ENCODE data around the gene ANTXRL.
A peak's percentile ranks its signal among the peaks of the same experiment; 100 is the strongest.
"Not testable (repeated sequence)": the region's sequence is repeated elsewhere in the genome, so short reads cannot be mapped to it uniquely, and the experiment has no call there.

DNA sequence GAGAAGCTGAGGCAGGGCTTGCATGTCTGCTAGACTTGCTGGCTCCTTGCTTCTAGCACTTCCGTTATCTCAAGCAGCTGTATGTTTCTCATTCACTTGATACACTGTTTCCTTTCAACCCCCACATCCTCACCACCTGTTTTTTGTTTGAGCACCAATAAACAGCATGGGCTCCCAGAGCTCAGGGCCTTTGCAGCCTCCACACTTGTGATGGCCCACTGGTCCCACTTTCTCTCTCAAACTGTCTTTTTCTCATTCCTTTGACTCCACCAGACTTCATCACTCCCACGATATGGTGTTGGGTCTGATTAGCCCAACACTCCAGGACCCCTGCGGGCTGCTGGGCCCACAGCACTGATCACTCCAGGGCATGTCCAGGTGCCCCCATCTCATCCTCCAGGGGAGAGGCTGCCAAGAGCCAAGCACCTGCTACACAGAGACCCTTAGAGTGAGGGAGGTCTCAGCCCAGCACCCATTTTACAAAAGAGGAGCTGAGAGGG lies 17.2 kb upstream of the ANTXRL start:
- TF ChIP-seq, protein P1, sequence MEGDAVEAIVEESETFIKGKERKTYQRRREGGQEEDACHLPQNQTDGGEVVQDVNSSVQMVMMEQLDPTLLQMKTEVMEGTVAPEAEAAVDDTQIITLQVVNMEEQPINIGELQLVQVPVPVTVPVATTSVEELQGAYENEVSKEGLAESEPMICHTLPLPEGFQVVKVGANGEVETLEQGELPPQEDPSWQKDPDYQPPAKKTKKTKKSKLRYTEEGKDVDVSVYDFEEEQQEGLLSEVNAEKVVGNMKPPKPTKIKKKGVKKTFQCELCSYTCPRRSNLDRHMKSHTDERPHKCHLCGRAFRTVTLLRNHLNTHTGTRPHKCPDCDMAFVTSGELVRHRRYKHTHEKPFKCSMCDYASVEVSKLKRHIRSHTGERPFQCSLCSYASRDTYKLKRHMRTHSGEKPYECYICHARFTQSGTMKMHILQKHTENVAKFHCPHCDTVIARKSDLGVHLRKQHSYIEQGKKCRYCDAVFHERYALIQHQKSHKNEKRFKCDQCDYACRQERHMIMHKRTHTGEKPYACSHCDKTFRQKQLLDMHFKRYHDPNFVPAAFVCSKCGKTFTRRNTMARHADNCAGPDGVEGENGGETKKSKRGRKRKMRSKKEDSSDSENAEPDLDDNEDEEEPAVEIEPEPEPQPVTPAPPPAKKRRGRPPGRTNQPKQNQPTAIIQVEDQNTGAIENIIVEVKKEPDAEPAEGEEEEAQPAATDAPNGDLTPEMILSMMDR (IDR thresholded peaks at IDR 0.05; ENCODE audit: insufficient read depth, low read length), result not testable (repeated sequence)
- peak; percentile 46; the same call in 1 of the 2 replicates for TF ChIP-seq SPI1 (IDR thresholded peaks at IDR 0.05; ENCODE audit: borderline replicate concordance, low read depth)

Measured in HL-60 (cell line).